Epithelial cell of umbilical artery (primary cell): ENCODE results near the gene SPAG9. TPM values are rescaled to one million over a fixed set of nuclear protein-coding genes. Genes with fewer than 3 reads are reported as not detected.

ENCODE experiments used
- total RNA-seq: library from RNA; depleted of rRNA; stranded (reverse); fragments of >200 nt; gene quantifications from 2 replicates; pipeline ENCODE4 v1.2.3, GENCODE V29; 2014

The SPAG9 gene
- total RNA-seq: 67.8 and 69.2 TPM in 2 replicates

GRCh38 chr17:51120739-51121619 is at the start of gene SPAG9:
TSS of gene SPAG9 (minus strand) at chr17:51120868. CDS start at chr17:51120656, 212 bp downstream.

GRCh38 chr17:51166198-51166986 is 45.7 kb upstream of the SPAG9 start, which contains the start of gene NME2:
TSS of gene NME2 (plus strand) at chr17:51166411. CDS start at chr17:51166831, 420 bp downstream.

GRCh38 chr17:51153210-51154072 is 32.8 kb upstream of the SPAG9 start, which contains the start of gene NME1:
TSS of gene NME1 (plus strand) at chr17:51153559. CDS start at chr17:51155655, 2,096 bp downstream.

Other genes starting within 250 kb of the SPAG9 start
- 230 and 303 TPM in 2 replicates for gene NME1, start 32.7 kb upstream of the SPAG9 start, total RNA-seq
- gene NME2, start 45.5 kb upstream of the SPAG9 start, total RNA-seq: 538 and 707 TPM in 2 replicates
- gene MBTD1, start 139.2 kb upstream of the SPAG9 start, total RNA-seq: 11.7 and 11.9 TPM in 2 replicates
- 64.3 and 74.5 TPM in 2 replicates for gene UTP18, start 139.7 kb upstream of the SPAG9 start, total RNA-seq